GM12878 (cell line): ENCODE measurements around the gene FREM2. TPM values are rescaled to one million over a fixed set of nuclear protein-coding genes. Genes with fewer than 3 reads are reported as not detected.

ENCODE experiments used
- ATAC-seq: fragments of 200-7000 bp; cut with Tn5 transposase; 3 replicates; pipeline ENCODE4 v1.9.1; 2020; ENCODE audit warnings: mild to moderate bottlenecking, moderate library complexity
- BruUV-seq: library from RNA; stranded (reverse); fragments of 400-500 nt; replicated peaks from 2 replicates; lab custom pipeline; 2021; lab: Mats Ljungman, UMichigan
- CTCF ChIA-PET: fragments of 300-600 bp; sonication (Branson Sonifier 250); formaldehyde crosslinking; extraction: SDS; loops from one replicate; lab custom pipeline; 2021; ENCODE audit warnings: inconsistent platforms; lab: Yijun Ruan, JAX
- POLR2A ChIA-PET: fragments of 350-600 bp; formaldehyde crosslinking; extraction: SDS; loops from one replicate; lab custom pipeline; 2021; ENCODE audit warnings: inconsistent platforms; lab: Charles Lee
- RAD21 ChIA-PET: fragments of 300-600 bp; sonication (Branson Sonifier 250); formaldehyde crosslinking; loops from one replicate; lab custom pipeline; 2023; ENCODE audit warnings: antibody characterized with exemption; ENCODE audit not compliant: unreplicated experiment; lab: Charles Lee
- SMC1A ChIA-PET: fragments of 300-600 bp; sonication (Branson Sonifier 250); formaldehyde crosslinking; loops from one replicate; lab custom pipeline; 2023; ENCODE audit not compliant: unreplicated experiment, uncharacterized antibody; lab: Charles Lee
- DNase-seq: peaks from one replicate; pipeline ENCODE4 v3.0.0-alpha.2; 2011; ENCODE audit warnings: low read depth, low spot score
- FAIRE-seq: peaks from 3 replicates; lab custom pipeline; 2011; peaks lifted over from hg19 to GRCh38; lab: Jason Lieb, UNC
- H2AFZ ChIP-seq: 2 replicates; pipeline ENCODE4 v1.6.0; 2011; ENCODE audit warnings: low read depth, low read length, control low read depth; ENCODE audit not compliant: control insufficient read depth
- H3K27ac ChIP-seq: 2 replicates; pipeline ENCODE4 v1.5.1; 2011; ENCODE audit warnings: control low read depth; ENCODE audit not compliant: control insufficient read depth, insufficient read depth
- H3K27me3 ChIP-seq, 2 experiments: replicated peaks in 1 of 2; 2 replicates each; pipeline versions ENCODE4 v1.6.0 to v1.6.1; 2011; ENCODE audit warnings: low read length in 1 of 2; ENCODE audit not compliant: control insufficient read depth in 2 of 2, insufficient read depth in 2 of 2
- H3K36me3 ChIP-seq, 2 experiments: 2 replicates each; pipeline ENCODE4 v1.5.1; 2011; ENCODE audit warnings: low read length in 1 of 2; ENCODE audit not compliant: control insufficient read depth in 2 of 2, insufficient read depth in 2 of 2
- H3K4me1 ChIP-seq: 2 replicates; pipeline ENCODE4 v1.6.1; 2011; ENCODE audit warnings: mild to moderate bottlenecking, low read length, moderate library complexity, mixed read lengths; ENCODE audit not compliant: control insufficient read depth, insufficient read depth
- H3K4me2 ChIP-seq: 2 replicates; pipeline ENCODE4 v1.6.0; 2011; ENCODE audit warnings: control low read depth; ENCODE audit not compliant: control insufficient read depth, insufficient read depth
- H3K4me3 ChIP-seq: fragments of 200-600 bp; sonication (generic); 2 replicates; pipeline ENCODE4 v1.5.1; 2016
- H3K79me2 ChIP-seq: 2 replicates; pipeline ENCODE4 v1.6.0; 2011; ENCODE audit warnings: low read length; ENCODE audit not compliant: control insufficient read depth, insufficient read depth
- H3K9ac ChIP-seq: 2 replicates; pipeline ENCODE4 v1.8.0; 2011; ENCODE audit warnings: low read length, control low read depth, mixed read lengths; ENCODE audit not compliant: control insufficient read depth, insufficient read depth
- H3K9me3 ChIP-seq: replicated peaks from 3 replicates; pipeline ENCODE4 v1.5.1; 2011; ENCODE audit warnings: mild to moderate bottlenecking, low read length; ENCODE audit not compliant: control insufficient read depth, insufficient read depth
- H4K20me1 ChIP-seq: 2 replicates; pipeline ENCODE4 v1.6.0; 2011; ENCODE audit not compliant: control insufficient read depth, insufficient read depth
- CEBPB ChIP-seq, 2 experiments: fragments of 150-350 bp in 1 of 2; IDR thresholded peaks; 2 replicates each; pipeline ENCODE4 v1.6.1; 2012 to 2014; ENCODE audit warnings: low read depth in 2 of 2, low read length in 2 of 2, borderline replicate concordance in 1 of 2, inconsistent platforms in 1 of 2
- CHD4 ChIP-seq: fragments of 200-600 bp; sonication (generic); IDR thresholded peaks from 2 replicates; pipeline ENCODE4 v1.6.1; 2016; ENCODE audit warnings: mild to moderate bottlenecking
- CTCF ChIP-seq, 3 experiments: IDR thresholded peaks in 2 of 3; conservative IDR thresholded peaks in 1 of 3; 2 replicates each; pipeline ENCODE4 v1.5.1; 2011; ENCODE audit warnings: low read depth in 3 of 3, low read length in 3 of 3, mild to moderate bottlenecking in 3 of 3, control low read depth in 2 of 3, moderate library complexity in 2 of 3, inconsistent platforms in 1 of 3, mixed read lengths in 1 of 3; ENCODE audit not compliant: control insufficient read depth in 2 of 3, insufficient read depth in 1 of 3; ENCODE audit errors: extremely low read depth in 1 of 3
- E4F1 ChIP-seq: fragments of 450-650 bp; IDR thresholded peaks from 2 replicates; pipeline ENCODE4 v1.6.1; 2018; ENCODE audit warnings: borderline replicate concordance, mild to moderate bottlenecking; ENCODE audit not compliant: partially characterized antibody
- ESRRA ChIP-seq: IDR thresholded peaks from 2 replicates; pipeline ENCODE4 v1.6.1; 2012; ENCODE audit warnings: mild to moderate bottlenecking, low read length, improper control_type of control experiment
- HDGF ChIP-seq: fragments of 450-650 bp; IDR thresholded peaks from 2 replicates; pipeline ENCODE4 v1.6.1; 2016; ENCODE audit warnings: antibody characterized with exemption
- IKZF1 ChIP-seq: fragments of 450-650 bp; conservative IDR thresholded peaks from 2 replicates; pipeline ENCODE4 v1.6.1; 2017; ENCODE audit warnings: antibody characterized with exemption, mild to moderate bottlenecking
- MTA2 ChIP-seq: fragments of 450-650 bp; IDR thresholded peaks from 2 replicates; pipeline ENCODE4 v1.6.1; 2016; ENCODE audit warnings: low read depth, mild to moderate bottlenecking, moderate library complexity
- PRDM15 ChIP-seq: fragments of 450-650 bp; formaldehyde crosslinking; IDR thresholded peaks from 2 replicates; pipeline ENCODE4 v1.4.0; 2020; ENCODE audit warnings: mild to moderate bottlenecking, moderate library complexity
- WGBS: methylation state at CpG from one replicate; pipeline ENCODE4 v1.1.6; 2016; ENCODE audit warnings: low lambda C conversion rate; ENCODE audit not compliant: insufficient replicate concordance, insufficient coverage; ENCODE audit errors: missing lambda C conversion rate; 5-methylcytosine and 5-hydroxymethylcytosine counted together
- in situ Hi-C: fragments of 300-500 bp; cut with MboI; formaldehyde crosslinking; loops from 9 replicates; pipeline ENCODE4 v1.14.3; 2018; ENCODE audit warnings: mixed read lengths
- intact Hi-C: fragments of 100-400 bp; cut with micrococcal nuclease; formaldehyde crosslinking; loops from one replicate; pipeline ENCODE4 v1.14.2; 2022; ENCODE audit not compliant: unreplicated experiment
- polyA plus RNA-seq, 11 experiments: library from polyadenylated mRNA; depleted of rRNA in 4 of 11; unstranded in 6 of 11; stranded (reverse) in 5 of 11; fragments of >200 nt; fragmentation: Nextera tagmentation in 4 of 11; fragmentation: Illumina TruSeq in 1 of 11; extraction: Ambion mirVana in 4 of 11; extraction: Trizol in 1 of 11; gene quantifications; 1 replicate in 1 of 11; 2 replicates in 10 of 11; pipeline versions ENCODE4 v1.2.1 to v1.2.3, GENCODE V29; 2011 to 2016; ENCODE audit warnings: inconsistent platforms in 2 of 11, missing spikeins in 2 of 11, low read depth in 1 of 11
- total RNA-seq, 4 experiments: library from RNA; depleted of rRNA in 3 of 4; stranded (reverse); fragments of >200 nt in 3 of 4; fragmentation: Illumina TruSeq in 1 of 4; extraction: Trizol in 1 of 4; gene quantifications; 2 replicates each; pipeline versions ENCODE4 v1.2.1 to v1.2.3, GENCODE V29; 2013 to 2021
- TF ChIP-seq, protein P1 (sequence below): fragments of 450-650 bp; IDR thresholded peaks from 2 replicates; pipeline ENCODE4 v1.6.1; 2017; ENCODE audit warnings: mild to moderate bottlenecking, moderate library complexity

Gene FREM2
- total and polyA plus RNA-seq, 10 of the 15 experiments (the other 5 are each of a cell fraction or from before 2014, with no cell fraction given) = 0.02 to 0.12 (median 0.05) TPM; not detected in 2

- intact Hi-C loops = no loop called here
- H3K9me3 ChIP-seq = no peaks in the 10 kb centered on the region
- H2AFZ ChIP-seq = no peak overlapping the region
- FAIRE-seq (no peak), ATAC-seq (no peak), DNase-seq (no peak)
- POLR2A ChIA-PET = no interaction called here
- in situ Hi-C loops = no loop called here
- H3K4me3 ChIP-seq = no peak overlapping the region
- H3K9ac ChIP-seq = no peak overlapping the region
- TF ChIP-seq CEBPB (IDR thresholded peaks at IDR 0.05; ENCODE audit: borderline replicate concordance in 1 of 2, low read depth in 2 of 2, low read length in 2 of 2) (no peak), E4F1 (no peak), IKZF1 (no peak), MTA2 (no peak), HDGF (no peak), ESRRA (no peak), CHD4 (no peak), PRDM15 (no peak), CTCF (IDR thresholded peaks at IDR 0.05 in 2 of 3, conservative IDR thresholded peaks at IDR 0.05 in 1 of 3; ENCODE audit: control insufficient read depth in 2 of 3, extremely low read depth in 1 of 3, insufficient read depth in 1 of 3, low read depth in 3 of 3, low read length in 3 of 3) (no peak)
- TF ChIP-seq, protein P1, sequence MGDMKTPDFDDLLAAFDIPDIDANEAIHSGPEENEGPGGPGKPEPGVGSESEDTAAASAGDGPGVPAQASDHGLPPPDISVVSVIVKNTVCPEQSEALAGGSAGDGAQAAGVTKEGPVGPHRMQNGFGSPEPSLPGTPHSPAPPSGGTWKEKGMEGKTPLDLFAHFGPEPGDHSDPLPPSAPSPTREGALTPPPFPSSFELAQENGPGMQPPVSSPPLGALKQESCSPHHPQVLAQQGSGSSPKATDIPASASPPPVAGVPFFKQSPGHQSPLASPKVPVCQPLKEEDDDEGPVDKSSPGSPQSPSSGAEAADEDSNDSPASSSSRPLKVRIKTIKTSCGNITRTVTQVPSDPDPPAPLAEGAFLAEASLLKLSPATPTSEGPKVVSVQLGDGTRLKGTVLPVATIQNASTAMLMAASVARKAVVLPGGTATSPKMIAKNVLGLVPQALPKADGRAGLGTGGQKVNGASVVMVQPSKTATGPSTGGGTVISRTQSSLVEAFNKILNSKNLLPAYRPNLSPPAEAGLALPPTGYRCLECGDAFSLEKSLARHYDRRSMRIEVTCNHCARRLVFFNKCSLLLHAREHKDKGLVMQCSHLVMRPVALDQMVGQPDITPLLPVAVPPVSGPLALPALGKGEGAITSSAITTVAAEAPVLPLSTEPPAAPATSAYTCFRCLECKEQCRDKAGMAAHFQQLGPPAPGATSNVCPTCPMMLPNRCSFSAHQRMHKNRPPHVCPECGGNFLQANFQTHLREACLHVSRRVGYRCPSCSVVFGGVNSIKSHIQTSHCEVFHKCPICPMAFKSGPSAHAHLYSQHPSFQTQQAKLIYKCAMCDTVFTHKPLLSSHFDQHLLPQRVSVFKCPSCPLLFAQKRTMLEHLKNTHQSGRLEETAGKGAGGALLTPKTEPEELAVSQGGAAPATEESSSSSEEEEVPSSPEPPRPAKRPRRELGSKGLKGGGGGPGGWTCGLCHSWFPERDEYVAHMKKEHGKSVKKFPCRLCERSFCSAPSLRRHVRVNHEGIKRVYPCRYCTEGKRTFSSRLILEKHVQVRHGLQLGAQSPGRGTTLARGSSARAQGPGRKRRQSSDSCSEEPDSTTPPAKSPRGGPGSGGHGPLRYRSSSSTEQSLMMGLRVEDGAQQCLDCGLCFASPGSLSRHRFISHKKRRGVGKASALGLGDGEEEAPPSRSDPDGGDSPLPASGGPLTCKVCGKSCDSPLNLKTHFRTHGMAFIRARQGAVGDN = no peak
- H3K79me2 ChIP-seq = no peaks in the 10 kb centered on the region
- SMC1A ChIA-PET = interaction anchor here (1.5 kb wide), 2 partner anchors 10 to 32 kb away, joined by 4 to 6 read pairs; no protein-coding TSS in a partner anchor
- no peaks in the 10 kb centered on the region for H3K4me1 ChIP-seq
- WGBS = 0% methylated on average over 1 of the region's 1 CpG
- no peak overlapping the region for H3K27ac ChIP-seq
- no peak overlapping the region for H3K4me2 ChIP-seq
- no peaks in the 10 kb centered on the region for H4K20me1 ChIP-seq
- H3K27me3 ChIP-seq = no peaks in the 10 kb centered on the region
- H3K36me3 ChIP-seq = no peaks in the 10 kb centered on the region
- RAD21 ChIA-PET = no interaction called here
- BruUV-seq = no TSS peak
- CTCF ChIA-PET = no interaction called here
Measured at GRCh38 chr13:38658906-38659305, 28.0 kb upstream of the FREM2 start.
